ENCODE results near the gene SNX2.
"Not testable (repeated sequence)": the region's sequence is repeated elsewhere in the genome, so short reads cannot be mapped to it uniquely, and the experiment has no call there.

SNX2 gene

GRCh38 chr5:122839731-122840130 is 64.9 kb downstream of the SNX2 start:
- no peak for DNase-seq (ENCODE audit: extremely low read depth in 1 of 2, low read depth in 1 of 2)

GRCh38 chr5:122842016-122842580 is 67.2 kb downstream of the SNX2 start:
- DNase-seq (ENCODE audit: extremely low read depth in 1 of 2, low read depth in 1 of 2) = no peak

- DNase-seq (ENCODE audit: extremely low read depth in 1 of 2, low read depth in 1 of 2) = no peak
These were observed 69.4 kb downstream of the SNX2 start for GRCh38 chr5:122844136-122844909.

GRCh38 chr5:122844910-122845228 is 70.0 kb downstream of the SNX2 start:
- no peak for DNase-seq (ENCODE audit: extremely low read depth in 1 of 2, low read depth in 1 of 2)

- peak; percentile 39 to 46 for DNase-seq (ENCODE audit: extremely low read depth in 1 of 2, low read depth in 1 of 2)
These were observed 70.6 kb downstream of the SNX2 start, which contains the start of gene SNX24 for GRCh38 chr5:122845229-122846050. TSS of gene SNX24 (plus strand) at chr5:122845613. CDS start at chr5:122845634, 21 bp downstream.

GRCh38 chr5:122846051-122846550 is 71.2 kb downstream of the SNX2 start:
- no peak for DNase-seq (ENCODE audit: extremely low read depth in 1 of 2, low read depth in 1 of 2)

- DNase-seq (ENCODE audit: extremely low read depth in 1 of 2, low read depth in 1 of 2) = no peak
These were observed 72.8 kb downstream of the SNX2 start for GRCh38 chr5:122847687-122848081.

GRCh38 chr5:122849771-122850170 is 74.9 kb downstream of the SNX2 start:
- DNase-seq (ENCODE audit: extremely low read depth in 1 of 2, low read depth in 1 of 2) = no peak

GRCh38 chr5:122857538-122857937 is 82.7 kb downstream of the SNX2 start:
- DNase-seq (ENCODE audit: extremely low read depth in 1 of 2, low read depth in 1 of 2) = not testable (repeated sequence)

GRCh38 chr5:122858451-122858850 is 83.6 kb downstream of the SNX2 start:
- DNase-seq (ENCODE audit: extremely low read depth in 1 of 2, low read depth in 1 of 2) = no peak

GRCh38 chr5:122863240-122863639 is 88.4 kb downstream of the SNX2 start:
- no peak for DNase-seq (ENCODE audit: extremely low read depth in 1 of 2, low read depth in 1 of 2)

- DNase-seq (ENCODE audit: extremely low read depth in 1 of 2, low read depth in 1 of 2) = no peak
These were observed 88.8 kb downstream of the SNX2 start for GRCh38 chr5:122863721-122864120.

- DNase-seq (ENCODE audit: extremely low read depth in 1 of 2, low read depth in 1 of 2) = no peak
These were observed 89.5 kb downstream of the SNX2 start for GRCh38 chr5:122864400-122864799.

- no peak for DNase-seq (ENCODE audit: extremely low read depth in 1 of 2, low read depth in 1 of 2)
These were observed 90.0 kb downstream of the SNX2 start for GRCh38 chr5:122864842-122865241.

- no peak for DNase-seq (ENCODE audit: extremely low read depth in 1 of 2, low read depth in 1 of 2)
These were observed 95.5 kb downstream of the SNX2 start for GRCh38 chr5:122870219-122870856.

GRCh38 chr5:122871661-122872060 is 96.8 kb downstream of the SNX2 start:
- DNase-seq (ENCODE audit: extremely low read depth in 1 of 2, low read depth in 1 of 2) = no peak

- DNase-seq (ENCODE audit: extremely low read depth in 1 of 2, low read depth in 1 of 2) = no peak
These were observed 99.4 kb downstream of the SNX2 start for GRCh38 chr5:122874179-122874875.

- no peak for DNase-seq (ENCODE audit: extremely low read depth in 1 of 2, low read depth in 1 of 2)
These were observed 102.6 kb downstream of the SNX2 start for GRCh38 chr5:122877518-122877917.

- DNase-seq (ENCODE audit: extremely low read depth in 1 of 2, low read depth in 1 of 2) = no peak
These were observed 104.2 kb downstream of the SNX2 start for GRCh38 chr5:122879076-122879475.

All from stimulated activated CD8-positive, alpha-beta memory T cell treated with anti-CD3 and anti-CD28 coated beads, Interleukin-7, amount 100 ng/mL, for 48 hours (primary cell).